ENCODE results near the gene ZNF532.
A peak's percentile ranks its signal among the peaks of the same experiment; 100 is the strongest.

ZNF532 gene

DNA sequence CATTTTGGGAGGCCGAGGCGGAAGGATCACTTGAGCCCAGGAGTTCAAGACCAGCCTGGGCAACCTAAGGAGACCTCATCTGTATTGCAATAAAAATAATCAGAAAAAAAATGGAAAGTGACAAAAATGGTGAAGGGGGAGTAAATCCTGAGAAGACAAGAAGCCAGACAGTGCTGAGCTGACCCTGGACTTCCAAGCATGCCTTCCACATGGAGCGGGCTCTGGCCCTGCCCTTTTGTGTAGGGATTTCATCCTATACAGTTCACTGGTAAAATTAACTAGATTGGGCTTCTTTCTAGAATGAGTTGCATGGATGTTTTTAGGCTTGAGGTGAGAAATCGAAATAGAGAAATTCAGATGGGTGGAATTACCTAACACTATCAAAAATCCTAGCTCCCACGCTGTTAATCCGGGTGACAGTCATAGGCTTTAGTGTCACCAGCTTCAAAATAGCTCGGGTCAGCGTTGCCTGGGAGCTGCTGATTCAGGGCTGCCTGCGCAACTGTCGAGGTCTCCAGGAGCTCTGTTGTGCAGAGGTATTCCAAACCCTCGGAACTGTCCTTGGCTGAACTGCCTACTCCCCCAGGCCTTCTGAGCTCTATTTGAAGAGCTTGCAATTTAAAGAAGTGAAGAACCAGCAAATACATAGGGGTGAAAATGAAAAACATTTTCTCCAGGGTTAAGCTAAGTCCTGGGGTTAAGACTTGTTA lies 21.5 kb upstream of the ZNF532 start:
- H3K4me3 ChIP-seq (ENCODE audit: low read length) = no peak overlapping the region
- TF ChIP-seq, protein P1, sequence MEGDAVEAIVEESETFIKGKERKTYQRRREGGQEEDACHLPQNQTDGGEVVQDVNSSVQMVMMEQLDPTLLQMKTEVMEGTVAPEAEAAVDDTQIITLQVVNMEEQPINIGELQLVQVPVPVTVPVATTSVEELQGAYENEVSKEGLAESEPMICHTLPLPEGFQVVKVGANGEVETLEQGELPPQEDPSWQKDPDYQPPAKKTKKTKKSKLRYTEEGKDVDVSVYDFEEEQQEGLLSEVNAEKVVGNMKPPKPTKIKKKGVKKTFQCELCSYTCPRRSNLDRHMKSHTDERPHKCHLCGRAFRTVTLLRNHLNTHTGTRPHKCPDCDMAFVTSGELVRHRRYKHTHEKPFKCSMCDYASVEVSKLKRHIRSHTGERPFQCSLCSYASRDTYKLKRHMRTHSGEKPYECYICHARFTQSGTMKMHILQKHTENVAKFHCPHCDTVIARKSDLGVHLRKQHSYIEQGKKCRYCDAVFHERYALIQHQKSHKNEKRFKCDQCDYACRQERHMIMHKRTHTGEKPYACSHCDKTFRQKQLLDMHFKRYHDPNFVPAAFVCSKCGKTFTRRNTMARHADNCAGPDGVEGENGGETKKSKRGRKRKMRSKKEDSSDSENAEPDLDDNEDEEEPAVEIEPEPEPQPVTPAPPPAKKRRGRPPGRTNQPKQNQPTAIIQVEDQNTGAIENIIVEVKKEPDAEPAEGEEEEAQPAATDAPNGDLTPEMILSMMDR (conservative IDR thresholded peaks at IDR 0.05; ENCODE audit: low read depth, low read length) = no peak
- no peak for DNase-seq (ENCODE audit: low read depth)

GRCh38 chr18:58843688-58844035 lies 21.0 kb upstream of the ZNF532 start:
- no peak for DNase-seq (ENCODE audit: low read depth)
- no peak overlapping the region for H3K4me3 ChIP-seq (ENCODE audit: low read length)
- TF ChIP-seq, protein P1 (conservative IDR thresholded peaks at IDR 0.05; ENCODE audit: low read depth, low read length) = no peak

- TF ChIP-seq, protein P1 (conservative IDR thresholded peaks at IDR 0.05; ENCODE audit: low read depth, low read length) = no peak
- H3K4me3 ChIP-seq (ENCODE audit: low read length) = no peak overlapping the region
- DNase-seq (ENCODE audit: low read depth) = peak; percentile 56
Observed at GRCh38 chr18:58844871-58845270, 19.8 kb upstream of the ZNF532 start.

GRCh38 chr18:58845928-58846724 lies 18.6 kb upstream of the ZNF532 start:
- TF ChIP-seq, protein P1 (conservative IDR thresholded peaks at IDR 0.05; ENCODE audit: low read depth, low read length) = no peak
- no peak for DNase-seq (ENCODE audit: low read depth)
- H3K4me3 ChIP-seq (ENCODE audit: low read length) = no peak overlapping the region

DNA sequence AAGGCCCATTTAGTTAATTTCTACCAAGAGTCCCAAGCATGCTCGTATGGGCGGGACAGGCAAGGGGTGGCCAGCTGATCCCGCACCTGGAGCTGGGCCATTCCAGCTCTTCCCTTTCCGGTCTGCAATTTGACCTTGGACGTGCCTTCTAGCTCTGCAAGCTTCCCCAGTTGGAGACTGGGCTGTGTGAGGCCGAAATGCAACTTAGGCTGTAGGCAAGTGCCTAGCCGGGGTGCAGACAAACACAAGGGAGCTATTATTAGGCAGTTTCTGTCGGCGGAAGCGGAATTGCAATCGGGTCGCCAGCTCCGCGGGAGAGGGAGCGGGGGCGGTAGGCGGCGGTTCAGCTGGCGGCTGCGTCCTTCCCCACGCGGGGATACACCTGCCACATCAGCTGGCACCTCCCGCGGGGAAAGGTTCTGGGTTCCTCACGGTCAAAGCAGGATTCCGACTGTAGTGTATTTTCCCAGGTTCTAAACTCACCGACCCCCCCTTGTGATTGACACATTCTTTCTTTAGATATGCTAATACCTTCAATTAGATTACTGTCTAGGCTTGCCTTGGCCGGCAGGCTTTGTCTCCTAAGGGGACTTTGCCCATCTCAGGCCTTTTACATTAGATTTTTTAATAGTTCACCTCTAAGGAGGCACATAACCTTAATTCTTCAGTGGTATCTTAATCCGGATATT lies 17.1 kb upstream of the ZNF532 start:
- TF ChIP-seq, protein P1 (conservative IDR thresholded peaks at IDR 0.05; ENCODE audit: low read depth, low read length) = no peak
- H3K4me3 ChIP-seq (ENCODE audit: low read length) = no peak overlapping the region
- no peak for DNase-seq (ENCODE audit: low read depth)

- TF ChIP-seq, protein P1 (conservative IDR thresholded peaks at IDR 0.05; ENCODE audit: low read depth, low read length) = no peak
- no peak overlapping the region for H3K4me3 ChIP-seq (ENCODE audit: low read length)
- DNase-seq (ENCODE audit: low read depth) = no peak
Observed at GRCh38 chr18:58848685-58849084, 16.0 kb upstream of the ZNF532 start.
